ENCODE data around the gene PAPPA.

DNA sequence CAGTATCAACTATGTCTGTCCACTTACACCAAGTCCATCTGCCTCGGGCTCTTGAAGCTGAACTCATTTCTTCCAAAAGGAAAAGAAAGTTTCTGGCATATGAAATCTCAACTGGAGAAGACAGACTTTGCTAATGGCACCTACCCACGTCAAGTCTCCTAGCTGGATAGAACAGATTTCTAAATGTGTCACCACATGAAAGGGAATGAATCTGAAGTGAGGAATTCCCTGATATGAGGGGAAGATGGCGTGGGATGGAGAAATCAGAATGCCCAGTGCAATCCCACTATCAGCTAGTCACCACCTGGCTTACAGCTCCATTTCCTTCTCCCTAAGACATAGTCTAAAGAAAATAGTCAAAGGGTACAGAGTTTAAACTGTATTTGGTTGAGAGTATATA lies 144.7 kb downstream of the PAPPA start:
- TF ChIP-seq POLR2AphosphoS5 (IDR thresholded peaks at IDR 0.05; ENCODE audit: borderline replicate concordance, low read depth, low read length) (no peak), EZH2 (IDR thresholded peaks at IDR 0.05) (no peak)
